GM23338 (cell line): ENCODE measurements around the gene SPIRE1.

ENCODE experiments used
- EZH2 ChIP-seq: fragments of 200-600 bp; sonication (generic); IDR thresholded peaks from one replicate; pipeline ENCODE4 v1.8.0; 2017; ENCODE audit warnings: antibody characterized with exemption, mild to moderate bottlenecking, low read depth; ENCODE audit not compliant: unreplicated experiment
- NANOG ChIP-seq: IDR thresholded peaks from 2 replicates; pipeline ENCODE4 v1.6.1; 2016; ENCODE audit warnings: antibody characterized with exemption, borderline replicate concordance
- TF ChIP-seq, protein P1 (sequence below), 2 experiments: fragments of 200-600 bp in 1 of 2; sonication (generic) in 1 of 2; conservative IDR thresholded peaks; 2 replicates each; pipeline versions ENCODE4 v1.5.1 to v1.6.1; 2016 to 2017; ENCODE audit warnings: antibody characterized with exemption in 2 of 2, low read depth in 2 of 2, mild to moderate bottlenecking in 2 of 2, moderate library complexity in 1 of 2
- TF ChIP-seq, protein P2 (sequence below): IDR thresholded peaks from one replicate; pipeline ENCODE4 v1.6.1; 2018; ENCODE audit warnings: antibody characterized with exemption; ENCODE audit not compliant: unreplicated experiment

DNA sequence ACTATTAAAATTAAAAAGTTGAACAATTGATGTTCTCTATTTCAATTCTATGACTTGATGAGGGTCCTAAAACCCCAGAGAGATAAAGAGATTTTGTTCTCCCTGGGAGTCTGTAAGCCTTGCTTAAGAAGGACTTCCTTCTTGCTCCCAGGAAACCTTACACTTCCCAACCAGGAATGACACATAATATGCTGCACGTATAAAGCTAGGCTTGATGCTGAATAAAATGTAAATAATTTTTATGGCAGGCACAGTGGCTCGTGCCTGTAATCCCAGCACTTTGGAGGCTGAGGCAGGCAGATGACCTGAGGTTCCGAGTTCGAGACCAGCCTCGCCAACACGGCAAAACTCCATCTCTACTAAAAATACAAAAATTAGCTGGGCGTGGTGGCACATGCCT, 27.8 kb downstream of the SPIRE1 start:
- TF ChIP-seq, protein P1, sequence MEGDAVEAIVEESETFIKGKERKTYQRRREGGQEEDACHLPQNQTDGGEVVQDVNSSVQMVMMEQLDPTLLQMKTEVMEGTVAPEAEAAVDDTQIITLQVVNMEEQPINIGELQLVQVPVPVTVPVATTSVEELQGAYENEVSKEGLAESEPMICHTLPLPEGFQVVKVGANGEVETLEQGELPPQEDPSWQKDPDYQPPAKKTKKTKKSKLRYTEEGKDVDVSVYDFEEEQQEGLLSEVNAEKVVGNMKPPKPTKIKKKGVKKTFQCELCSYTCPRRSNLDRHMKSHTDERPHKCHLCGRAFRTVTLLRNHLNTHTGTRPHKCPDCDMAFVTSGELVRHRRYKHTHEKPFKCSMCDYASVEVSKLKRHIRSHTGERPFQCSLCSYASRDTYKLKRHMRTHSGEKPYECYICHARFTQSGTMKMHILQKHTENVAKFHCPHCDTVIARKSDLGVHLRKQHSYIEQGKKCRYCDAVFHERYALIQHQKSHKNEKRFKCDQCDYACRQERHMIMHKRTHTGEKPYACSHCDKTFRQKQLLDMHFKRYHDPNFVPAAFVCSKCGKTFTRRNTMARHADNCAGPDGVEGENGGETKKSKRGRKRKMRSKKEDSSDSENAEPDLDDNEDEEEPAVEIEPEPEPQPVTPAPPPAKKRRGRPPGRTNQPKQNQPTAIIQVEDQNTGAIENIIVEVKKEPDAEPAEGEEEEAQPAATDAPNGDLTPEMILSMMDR (conservative IDR thresholded peaks at IDR 0.05; ENCODE audit: low read depth in 2 of 2) = no peak
- no peak for TF ChIP-seq NANOG
- no peak for TF ChIP-seq EZH2
- TF ChIP-seq, protein P2, sequence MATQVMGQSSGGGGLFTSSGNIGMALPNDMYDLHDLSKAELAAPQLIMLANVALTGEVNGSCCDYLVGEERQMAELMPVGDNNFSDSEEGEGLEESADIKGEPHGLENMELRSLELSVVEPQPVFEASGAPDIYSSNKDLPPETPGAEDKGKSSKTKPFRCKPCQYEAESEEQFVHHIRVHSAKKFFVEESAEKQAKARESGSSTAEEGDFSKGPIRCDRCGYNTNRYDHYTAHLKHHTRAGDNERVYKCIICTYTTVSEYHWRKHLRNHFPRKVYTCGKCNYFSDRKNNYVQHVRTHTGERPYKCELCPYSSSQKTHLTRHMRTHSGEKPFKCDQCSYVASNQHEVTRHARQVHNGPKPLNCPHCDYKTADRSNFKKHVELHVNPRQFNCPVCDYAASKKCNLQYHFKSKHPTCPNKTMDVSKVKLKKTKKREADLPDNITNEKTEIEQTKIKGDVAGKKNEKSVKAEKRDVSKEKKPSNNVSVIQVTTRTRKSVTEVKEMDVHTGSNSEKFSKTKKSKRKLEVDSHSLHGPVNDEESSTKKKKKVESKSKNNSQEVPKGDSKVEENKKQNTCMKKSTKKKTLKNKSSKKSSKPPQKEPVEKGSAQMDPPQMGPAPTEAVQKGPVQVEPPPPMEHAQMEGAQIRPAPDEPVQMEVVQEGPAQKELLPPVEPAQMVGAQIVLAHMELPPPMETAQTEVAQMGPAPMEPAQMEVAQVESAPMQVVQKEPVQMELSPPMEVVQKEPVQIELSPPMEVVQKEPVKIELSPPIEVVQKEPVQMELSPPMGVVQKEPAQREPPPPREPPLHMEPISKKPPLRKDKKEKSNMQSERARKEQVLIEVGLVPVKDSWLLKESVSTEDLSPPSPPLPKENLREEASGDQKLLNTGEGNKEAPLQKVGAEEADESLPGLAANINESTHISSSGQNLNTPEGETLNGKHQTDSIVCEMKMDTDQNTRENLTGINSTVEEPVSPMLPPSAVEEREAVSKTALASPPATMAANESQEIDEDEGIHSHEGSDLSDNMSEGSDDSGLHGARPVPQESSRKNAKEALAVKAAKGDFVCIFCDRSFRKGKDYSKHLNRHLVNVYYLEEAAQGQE = no peak
